ENCODE measurements around the gene TNFRSF4.
A peak's percentile ranks its signal among the peaks of the same experiment; 100 is the strongest.

The TNFRSF4 gene

DNA sequence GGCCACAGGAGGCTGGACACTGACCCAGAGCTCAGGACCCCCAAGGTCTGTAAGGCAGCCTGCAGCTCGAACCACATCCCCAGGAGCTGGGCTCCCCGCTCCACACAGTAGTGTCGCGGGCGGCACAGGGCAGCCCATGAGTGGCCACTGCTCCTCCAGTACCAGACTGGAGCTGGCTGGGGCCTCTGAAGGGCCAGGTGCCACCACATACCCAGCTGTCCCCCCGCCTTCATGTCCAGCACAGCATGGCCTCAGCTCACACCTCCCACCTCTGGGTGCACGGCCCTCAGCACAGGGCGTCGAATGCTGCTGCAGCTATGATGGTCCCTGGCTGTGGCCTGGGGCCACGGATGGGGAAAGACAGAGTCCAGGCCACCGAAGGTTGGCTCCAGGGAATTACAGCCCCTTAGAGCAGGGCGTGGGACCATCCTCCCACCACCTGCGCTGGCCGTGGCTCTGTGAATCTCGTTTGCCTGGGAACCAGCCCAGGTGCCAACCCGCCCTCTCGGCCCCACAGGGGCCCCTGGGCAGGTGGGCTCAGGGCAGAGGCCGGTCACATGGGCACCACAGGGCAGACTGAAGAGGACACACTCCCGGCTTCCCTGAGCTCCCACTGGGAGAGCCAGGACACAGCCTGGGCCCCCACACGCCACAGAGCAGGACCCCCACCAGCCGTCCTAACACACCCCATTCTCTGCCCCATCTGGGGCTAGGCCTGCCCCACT is 2.1 kb upstream of the TNFRSF4 start:
- H3K9me3 ChIP-seq (ENCODE audit: insufficient read depth, low read length, severe bottlenecking) = no peaks in the 10 kb centered on the region
- DNase-seq = no peak
- H3K4me1 ChIP-seq (ENCODE audit: insufficient read depth, low read length) = peaks cover 3% of the 10 kb centered on the region; the same call in 1 of the 2 replicates
- peaks cover 45% of the 10 kb centered on the region for H4K20me1 ChIP-seq (ENCODE audit: insufficient read depth, low read length)
- TF ChIP-seq EZH2 (IDR thresholded peaks at IDR 0.05; ENCODE audit: borderline replicate concordance, low read depth, low read length, severe bottlenecking) = no peak
- TF ChIP-seq CTCF (IDR thresholded peaks at IDR 0.05; ENCODE audit: borderline replicate concordance, extremely low read depth, low read length, poor library complexity, severe bottlenecking) = no peak
- H3K36me3 ChIP-seq (ENCODE audit: insufficient read depth, low read length) = peaks cover 50% of the 10 kb centered on the region
- H3K27ac ChIP-seq (ENCODE audit: low read length) = no peak overlapping the region
- H3K27me3 ChIP-seq (ENCODE audit: insufficient read depth, low read length, poor library complexity) = no peaks in the 10 kb centered on the region
- no peak for ATAC-seq (ENCODE audit: insufficient read depth, low read depth)
- H3K9ac ChIP-seq (ENCODE audit: low read depth, low read length) = no peak overlapping the region
- no peak overlapping the region for H3K4me2 ChIP-seq (ENCODE audit: insufficient read depth, low read length)
- no peaks in the 10 kb centered on the region for H3K79me2 ChIP-seq (ENCODE audit: insufficient read depth, low read length)
- no peak overlapping the region for H3K4me3 ChIP-seq (ENCODE audit: low read depth in 1 of 2, low read length in 2 of 2)
- H2AFZ ChIP-seq (ENCODE audit: low read depth, low read length) = no peak overlapping the region

GRCh38 chr1:1215080-1215676 is 1.2 kb upstream of the TNFRSF4 start:
- no peaks in the 10 kb centered on the region for H3K27me3 ChIP-seq (ENCODE audit: insufficient read depth, low read length, poor library complexity)
- peaks cover 3% of the 10 kb centered on the region; the same call in 1 of the 2 replicates for H3K4me1 ChIP-seq (ENCODE audit: insufficient read depth, low read length)
- ATAC-seq (ENCODE audit: insufficient read depth, low read depth) (no peak), DNase-seq (no peak)
- no peaks in the 10 kb centered on the region for H3K79me2 ChIP-seq (ENCODE audit: insufficient read depth, low read length)
- no peak overlapping the region for H3K4me2 ChIP-seq (ENCODE audit: insufficient read depth, low read length)
- H3K27ac ChIP-seq (ENCODE audit: low read length) = no peak overlapping the region
- peaks cover 42% of the 10 kb centered on the region for H3K36me3 ChIP-seq (ENCODE audit: insufficient read depth, low read length)
- TF ChIP-seq CTCF (IDR thresholded peaks at IDR 0.05; ENCODE audit: borderline replicate concordance, extremely low read depth, low read length, poor library complexity, severe bottlenecking) (no peak), EZH2 (IDR thresholded peaks at IDR 0.05; ENCODE audit: borderline replicate concordance, low read depth, low read length, severe bottlenecking) (no peak)
- H4K20me1 ChIP-seq (ENCODE audit: insufficient read depth, low read length) = peaks cover 38% of the 10 kb centered on the region
- no peak overlapping the region for H2AFZ ChIP-seq (ENCODE audit: low read depth, low read length)
- no peak overlapping the region for H3K9ac ChIP-seq (ENCODE audit: low read depth, low read length)
- no peak overlapping the region for H3K4me3 ChIP-seq (ENCODE audit: low read depth in 1 of 2, low read length in 2 of 2)
- H3K9me3 ChIP-seq (ENCODE audit: insufficient read depth, low read length, severe bottlenecking) = no peaks in the 10 kb centered on the region

- Histone ChIP-seq H3K79me2 (ENCODE audit: insufficient read depth, low read length) (no peaks in the 10 kb centered on the region), H4K20me1 (ENCODE audit: insufficient read depth, low read length) (peaks cover 29% of the 10 kb centered on the region), H3K9me3 (ENCODE audit: insufficient read depth, low read length, severe bottlenecking) (no peaks in the 10 kb centered on the region), H2AFZ (ENCODE audit: low read depth, low read length) (no peak overlapping the region), H3K4me3 (ENCODE audit: low read depth in 1 of 2, low read length in 2 of 2) (no peak overlapping the region), H3K4me2 (ENCODE audit: insufficient read depth, low read length) (no peak overlapping the region), H3K36me3 (ENCODE audit: insufficient read depth, low read length) (peaks cover 20% of the 10 kb centered on the region), H3K27me3 (ENCODE audit: insufficient read depth, low read length, poor library complexity) (peaks cover 4% of the 10 kb centered on the region), H3K4me1 (ENCODE audit: insufficient read depth, low read length) (peaks cover 14% of the 10 kb centered on the region), H3K9ac (ENCODE audit: low read depth, low read length) (no peak overlapping the region), H3K27ac (ENCODE audit: low read length) (no peak overlapping the region)
- no peak for TF ChIP-seq EZH2 (IDR thresholded peaks at IDR 0.05; ENCODE audit: borderline replicate concordance, low read depth, low read length, severe bottlenecking)
- no peak for TF ChIP-seq CTCF (IDR thresholded peaks at IDR 0.05; ENCODE audit: borderline replicate concordance, extremely low read depth, low read length, poor library complexity, severe bottlenecking)
- peak; percentile 52 for DNase-seq
- peak; percentile 39 for ATAC-seq (ENCODE audit: insufficient read depth, low read depth)
These were observed 1.1 kb downstream of the TNFRSF4 start for GRCh38 chr1:1212780-1213344.

Measured in DND-41 (cell line).